ENCODE measurements around the gene PRPF18.
"Not testable (repeated sequence)": the region's sequence is repeated elsewhere in the genome, so short reads cannot be mapped to it uniquely, and the experiment has no call there.

PRPF18 gene, protein sequence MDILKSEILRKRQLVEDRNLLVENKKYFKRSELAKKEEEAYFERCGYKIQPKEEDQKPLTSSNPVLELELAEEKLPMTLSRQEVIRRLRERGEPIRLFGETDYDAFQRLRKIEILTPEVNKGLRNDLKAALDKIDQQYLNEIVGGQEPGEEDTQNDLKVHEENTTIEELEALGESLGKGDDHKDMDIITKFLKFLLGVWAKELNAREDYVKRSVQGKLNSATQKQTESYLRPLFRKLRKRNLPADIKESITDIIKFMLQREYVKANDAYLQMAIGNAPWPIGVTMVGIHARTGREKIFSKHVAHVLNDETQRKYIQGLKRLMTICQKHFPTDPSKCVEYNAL
- 51.1 to 62.4 reads per million in 2 donors for total RNA-seq

DNA sequence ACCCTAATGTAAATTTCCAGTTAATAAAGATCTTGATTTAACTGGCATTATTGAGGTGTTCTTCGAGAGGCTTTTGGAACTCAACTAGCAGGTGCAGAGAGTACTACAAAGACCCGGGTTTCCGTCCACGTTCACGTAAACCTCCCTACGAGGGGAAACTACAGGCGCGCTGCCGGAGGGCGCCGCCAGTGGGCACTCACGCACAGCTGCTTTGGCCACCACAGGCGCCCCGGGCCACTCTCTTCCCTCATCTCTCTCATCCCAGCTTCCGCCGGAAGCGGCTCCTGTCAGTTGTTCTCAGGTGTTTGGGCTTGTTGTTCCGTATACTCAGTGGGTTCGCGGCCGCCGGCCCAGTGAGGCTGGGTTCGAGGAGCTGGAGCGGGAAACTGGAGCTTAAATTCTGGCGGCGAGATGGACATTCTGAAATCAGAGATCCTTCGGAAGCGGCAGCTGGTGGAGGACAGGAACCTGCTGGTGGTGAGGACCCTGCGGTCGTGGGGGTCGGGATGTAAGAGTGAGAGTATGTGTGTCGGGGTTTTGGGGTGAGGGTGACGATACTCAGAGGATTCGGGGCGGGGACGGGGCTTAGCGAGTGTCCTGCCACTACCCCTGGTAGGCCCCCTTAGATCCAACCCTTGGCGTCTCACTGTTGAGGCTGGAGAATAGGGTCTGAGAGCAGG lies at the start of gene PRPF18:
Gene PRPF18, plus strand, starts transcription at position 290 of the 680 bp plus-strand sequence. Its CDS starts 122 bp downstream, at position 412.
- peak; percentile 79 to 97 (median 89) for DNase-seq

DNA sequence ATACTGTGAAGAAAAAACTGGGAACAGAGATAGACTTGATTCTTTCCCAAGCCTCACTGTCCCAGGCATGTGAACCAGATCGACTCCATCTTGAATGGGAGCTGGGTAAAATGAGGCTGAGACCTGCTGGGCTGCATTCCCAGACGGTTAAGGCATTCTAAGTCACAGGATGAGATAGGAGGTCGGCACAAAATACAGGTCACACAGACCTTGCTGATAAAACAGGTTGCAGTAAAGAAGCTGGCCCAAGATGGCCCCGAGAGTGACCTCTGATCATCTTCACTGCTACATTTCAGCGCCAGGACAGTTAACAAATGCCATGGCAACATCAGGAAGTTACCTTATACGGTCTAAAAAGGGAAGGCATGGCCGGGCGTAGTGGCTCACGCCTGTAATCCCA lies 48.8 kb upstream of the PRPF18 start:
- not testable (repeated sequence) for DNase-seq

DNA sequence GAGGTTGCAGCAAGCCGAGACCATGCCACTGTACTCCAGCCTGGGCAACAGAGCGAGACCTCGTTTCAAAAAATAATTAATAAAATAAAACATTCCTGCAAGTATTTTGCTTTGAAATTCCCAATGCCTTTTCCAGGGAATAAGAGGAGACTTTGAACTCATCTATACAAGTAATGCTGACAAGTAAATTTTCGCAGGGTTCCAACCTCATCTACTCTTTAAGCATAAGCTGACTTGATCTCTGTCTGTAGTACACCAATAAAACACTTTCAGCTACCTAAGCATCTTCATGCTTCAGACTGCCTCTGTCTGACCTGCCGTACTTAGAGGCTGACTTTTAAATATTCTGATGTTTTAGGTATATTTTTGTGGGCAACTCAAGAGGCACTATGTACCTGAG lies 44.2 kb upstream of the PRPF18 start:
- DNase-seq = no peak

DNA sequence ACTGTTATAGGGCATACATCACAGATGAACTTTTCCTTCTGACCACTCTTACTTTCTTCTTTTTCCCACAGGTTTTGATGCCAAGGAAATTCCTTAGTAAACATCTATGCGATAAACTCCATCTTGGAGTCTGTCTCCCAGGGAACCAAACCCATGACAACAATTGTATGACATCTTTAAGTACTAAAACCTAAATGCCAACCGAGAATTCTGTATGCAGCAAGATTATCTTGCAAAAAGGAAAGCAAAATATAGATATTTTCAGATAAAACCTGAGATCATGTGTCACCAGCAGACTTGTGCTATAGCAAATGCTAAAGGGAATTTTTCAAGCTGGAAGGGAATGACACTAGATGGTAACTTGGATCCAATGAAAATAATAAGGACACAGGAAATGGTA lies 36.0 kb upstream of the PRPF18 start:
- DNase-seq = no peak

DNA sequence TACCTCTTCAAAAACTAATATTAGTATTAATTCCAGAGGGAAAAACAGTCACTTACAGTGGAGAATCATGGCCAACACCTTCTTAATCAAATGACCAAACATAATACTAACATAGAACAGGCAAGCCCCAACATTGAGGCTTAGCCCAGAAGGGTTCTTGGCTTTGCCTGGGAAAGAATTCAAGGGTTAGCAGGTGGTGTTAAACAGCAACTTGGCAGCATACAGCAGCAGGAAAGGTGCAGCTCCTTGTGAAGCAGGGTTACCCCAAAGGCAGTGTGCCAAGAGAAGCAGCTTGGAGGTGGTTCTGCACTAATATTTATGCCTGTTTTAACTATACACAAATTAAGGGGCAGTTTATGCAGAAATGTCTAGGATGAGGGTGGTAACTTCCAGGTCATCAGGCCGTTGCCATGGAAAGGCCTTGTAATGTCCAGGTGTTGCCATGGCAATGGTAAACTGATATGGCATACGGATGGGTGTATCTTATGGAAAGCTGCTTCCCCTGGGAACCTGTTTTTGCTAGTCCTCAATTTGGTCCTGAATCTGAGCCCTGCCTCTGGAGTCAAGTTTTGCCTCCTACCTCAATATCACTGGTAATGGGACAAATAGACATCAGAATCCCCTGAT lies 30.8 kb upstream of the PRPF18 start:
- no peak for DNase-seq

DNA sequence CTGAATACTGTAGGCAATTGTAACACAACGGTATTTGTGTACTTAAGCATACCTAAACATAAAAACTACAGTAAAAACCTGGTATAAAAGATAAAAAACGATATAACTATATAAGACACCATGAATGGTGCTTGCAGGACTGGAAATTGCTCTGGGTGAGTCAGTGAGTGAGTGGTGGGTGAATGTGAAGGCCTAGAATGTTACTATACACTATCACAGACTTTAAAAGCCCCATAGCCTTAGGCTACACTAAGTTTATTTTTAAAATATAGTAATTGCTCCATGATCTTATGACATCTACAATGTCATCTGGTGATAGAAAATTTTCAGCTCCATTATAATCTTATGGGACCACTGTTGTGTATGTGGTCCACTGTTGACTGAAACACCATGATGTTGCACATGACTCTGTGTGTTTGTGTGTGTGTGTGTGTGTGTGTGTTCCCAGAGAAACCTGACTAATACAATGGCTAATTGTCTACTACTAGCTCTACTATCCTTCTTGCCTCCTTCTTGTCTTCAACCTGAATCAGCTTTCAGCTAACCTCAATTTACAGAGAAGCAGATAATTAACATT lies 27.6 kb upstream of the PRPF18 start:
- no peak for DNase-seq

DNA sequence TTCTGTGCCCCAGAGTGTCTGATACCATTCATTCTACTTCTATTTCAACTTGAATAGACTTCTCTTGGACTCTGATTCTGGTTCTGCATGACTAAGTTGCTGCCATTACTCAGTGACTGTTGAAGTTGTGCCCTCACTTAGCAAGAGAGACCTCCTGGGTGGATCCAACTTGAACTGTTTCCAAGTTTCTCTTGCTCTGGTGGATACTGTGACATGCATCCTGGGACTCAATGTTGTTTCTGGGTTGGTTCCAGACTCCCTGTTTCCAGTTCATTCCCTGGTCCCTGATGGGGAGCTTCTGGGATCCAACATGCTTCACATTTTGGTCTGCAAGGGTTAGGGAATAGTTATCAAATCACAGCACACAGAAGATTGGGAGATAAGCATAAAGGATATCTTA lies 26.2 kb upstream of the PRPF18 start:
- DNase-seq = no peak

DNA sequence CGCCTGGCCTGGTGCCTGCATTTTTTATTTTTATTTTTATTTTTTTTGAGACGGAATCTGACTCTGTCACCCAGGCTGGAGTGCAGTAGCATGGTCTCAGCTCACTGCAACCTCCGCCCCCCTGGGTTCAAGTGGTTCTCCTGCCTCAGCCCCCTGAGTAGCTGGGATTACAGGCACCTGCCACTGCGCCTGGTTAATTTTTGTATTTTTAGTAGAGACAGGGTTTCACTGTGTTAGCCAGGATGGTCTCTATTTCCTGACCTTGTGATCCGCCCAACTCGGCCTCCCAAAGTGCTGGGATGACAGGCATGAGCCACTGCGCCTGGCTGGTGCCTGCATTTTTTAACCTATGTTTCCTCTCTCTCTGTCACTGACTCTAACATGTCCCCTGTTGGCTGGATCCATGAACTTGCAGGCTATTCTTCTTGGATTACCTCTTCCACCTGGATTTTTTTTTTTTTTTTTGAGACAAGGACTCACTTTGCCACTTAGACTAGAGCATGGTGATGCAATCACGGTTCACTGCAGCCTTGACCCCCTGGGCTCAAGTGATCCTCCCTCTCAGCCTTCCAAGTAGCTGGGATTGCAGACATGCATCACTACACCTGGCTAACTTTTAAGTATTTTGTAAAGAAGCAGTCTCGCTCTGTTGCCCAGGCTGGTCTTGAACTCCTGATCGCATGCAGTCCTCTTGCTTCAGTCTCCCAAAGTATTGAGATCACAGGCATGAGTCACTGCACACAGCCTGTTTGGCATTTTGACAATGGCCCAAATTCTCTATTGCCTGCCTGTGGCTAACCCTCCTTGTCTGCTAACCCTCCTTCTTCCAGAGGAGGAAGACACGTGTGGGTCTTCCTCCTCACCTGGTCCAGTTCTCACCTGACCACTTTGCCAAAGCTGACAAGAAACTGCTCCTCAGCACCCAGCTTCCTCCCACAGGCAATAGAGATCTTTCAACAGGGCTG lies 23.0 kb upstream of the PRPF18 start:
- DNase-seq = no peak

DNA sequence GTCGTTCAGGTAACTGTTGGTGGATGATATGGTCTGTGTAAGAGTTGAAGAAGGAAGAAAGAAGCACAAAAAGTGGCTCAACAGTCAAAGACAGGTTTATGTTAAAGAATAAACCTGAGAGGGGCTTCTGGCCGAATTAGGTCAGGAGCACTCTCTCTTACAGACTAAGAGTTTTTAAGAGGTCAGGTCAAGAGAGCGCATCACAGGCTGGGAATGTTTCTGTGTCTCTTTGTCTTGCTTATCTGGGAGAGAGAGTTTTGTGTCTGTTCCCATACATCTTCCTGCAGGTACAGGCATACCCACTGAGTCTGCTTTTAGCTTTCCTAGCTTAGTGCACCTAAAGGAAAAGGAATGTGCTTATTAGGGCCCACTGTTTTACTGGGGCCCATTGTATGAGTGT lies 22.2 kb upstream of the PRPF18 start:
- DNase-seq = no peak

DNA sequence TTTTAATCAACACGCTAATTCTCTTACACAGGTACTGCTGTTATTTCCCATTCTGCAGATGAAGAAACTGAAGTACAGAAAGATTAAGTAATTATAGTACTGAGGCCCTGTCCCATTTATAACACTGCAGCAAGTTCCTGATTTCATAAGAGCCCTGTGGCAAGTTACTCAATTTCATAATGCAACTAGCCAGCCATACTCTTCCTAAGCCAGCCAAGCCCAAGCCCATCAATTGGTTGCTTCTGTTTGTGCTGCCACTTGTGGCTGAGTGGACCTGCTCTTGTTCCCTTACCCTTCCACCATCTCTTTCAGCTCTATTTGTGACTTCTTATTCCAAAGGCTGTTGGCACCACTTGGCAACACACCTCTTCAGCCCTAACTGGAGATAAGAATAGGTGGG lies 19.7 kb upstream of the PRPF18 start:
- DNase-seq = no peak

DNA sequence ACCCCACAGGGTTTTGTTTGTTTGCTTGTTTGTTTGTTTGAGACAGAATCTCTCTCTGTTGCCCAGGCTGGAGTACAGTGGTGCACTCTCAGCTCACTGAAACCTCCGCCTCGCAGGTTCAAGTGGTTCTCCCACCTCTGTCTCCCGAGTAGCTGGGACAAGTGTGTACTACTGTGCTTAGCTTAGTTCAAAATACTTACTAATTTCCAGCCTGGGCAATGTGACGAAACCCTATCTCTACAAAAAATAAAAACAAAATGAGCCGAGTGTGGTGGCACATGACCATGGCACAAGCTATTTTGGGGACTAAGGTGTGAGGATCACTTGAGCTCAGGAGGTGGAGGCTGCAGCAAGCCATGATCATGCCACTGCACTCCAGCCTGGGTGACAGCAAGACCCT lies 15.2 kb upstream of the PRPF18 start:
- DNase-seq = no peak

DNA sequence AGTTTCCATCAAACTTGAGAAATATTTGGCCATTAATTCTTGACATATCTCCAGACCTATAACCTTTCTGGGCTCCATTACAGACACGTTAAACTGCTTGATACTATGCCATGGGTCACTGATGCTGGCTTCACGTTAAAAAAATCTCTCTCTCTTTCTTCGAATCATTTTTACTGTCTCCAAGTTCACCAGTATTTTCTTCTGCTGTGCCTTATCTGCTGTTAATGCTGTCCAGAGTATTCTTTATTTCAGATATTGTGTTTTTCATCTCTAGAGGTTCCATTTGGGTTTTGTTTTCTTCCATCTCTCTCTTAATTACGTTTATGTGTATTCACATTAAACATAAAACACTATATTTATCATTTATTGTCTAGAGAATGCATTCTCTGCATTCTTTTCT lies 12.8 kb upstream of the PRPF18 start:
- no peak for DNase-seq

DNA sequence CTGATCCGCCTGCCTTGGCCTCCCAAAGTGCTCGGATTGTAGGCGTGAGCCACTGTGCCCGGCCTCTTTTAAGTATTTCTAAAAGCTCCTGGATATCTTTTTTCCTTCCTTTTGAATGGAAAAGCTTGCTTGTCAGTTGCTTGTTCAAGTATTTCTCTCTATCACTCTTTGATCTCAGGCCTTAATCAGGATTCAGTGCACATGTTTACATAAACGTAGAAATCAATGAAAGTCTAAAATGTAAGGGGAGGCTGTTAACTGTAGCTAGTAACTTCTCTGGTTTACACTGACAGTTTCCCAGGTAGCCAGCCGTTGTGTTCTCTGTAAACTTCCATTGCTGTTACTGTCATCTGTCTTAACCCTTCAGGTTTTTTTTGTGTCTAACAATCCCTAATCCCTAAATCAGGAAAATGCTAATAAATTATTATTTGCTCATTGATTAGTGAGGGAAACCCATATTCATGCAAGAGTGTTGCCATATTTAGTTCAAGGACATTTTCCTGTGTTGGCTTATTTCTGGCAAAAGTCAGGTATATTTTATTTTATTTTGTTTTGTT lies 1.5 kb upstream of the PRPF18 start:
- DNase-seq = no peak

DNA sequence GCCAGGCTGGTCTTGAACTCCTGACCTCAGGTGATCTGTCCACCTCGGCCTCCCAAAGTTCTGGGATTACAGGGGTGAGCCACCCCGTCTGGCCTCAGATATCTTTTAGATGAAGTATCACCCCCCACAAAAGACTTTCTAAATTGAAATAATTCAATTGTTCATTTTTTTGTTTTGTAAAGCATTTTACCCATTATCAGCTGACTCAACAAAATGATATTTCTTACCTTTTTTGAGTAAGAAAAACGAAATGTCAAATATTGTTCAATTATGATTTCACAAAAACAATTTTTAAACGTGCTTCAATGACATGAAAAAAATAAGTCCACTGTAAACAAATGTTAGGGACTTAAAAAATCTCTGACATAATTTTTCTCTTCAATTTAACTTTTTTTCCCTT lies 822 bp upstream of the PRPF18 start:
- no peak for DNase-seq

DNA sequence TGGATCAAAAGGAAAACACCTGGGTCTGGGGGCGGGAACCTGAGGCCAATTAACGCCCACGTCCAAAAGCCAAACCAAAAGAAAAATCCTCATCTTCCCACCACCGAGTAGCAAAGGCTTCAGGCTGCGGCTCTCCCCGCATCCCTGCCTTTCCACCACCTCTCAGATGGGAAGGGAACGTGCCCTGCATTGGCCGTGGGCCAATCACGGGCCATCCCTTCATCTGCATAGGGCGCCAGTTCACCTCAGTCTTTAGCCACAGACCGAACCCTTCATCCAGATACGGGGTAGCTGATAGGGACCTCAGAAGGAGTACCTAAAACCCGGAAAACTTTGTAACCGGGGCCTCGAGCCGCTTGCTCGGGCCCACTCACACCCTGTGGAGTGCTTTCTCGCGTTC lies 626 bp downstream of the PRPF18 start:
- peak in 1 of 5 experiments; percentile 19 for DNase-seq

DNA sequence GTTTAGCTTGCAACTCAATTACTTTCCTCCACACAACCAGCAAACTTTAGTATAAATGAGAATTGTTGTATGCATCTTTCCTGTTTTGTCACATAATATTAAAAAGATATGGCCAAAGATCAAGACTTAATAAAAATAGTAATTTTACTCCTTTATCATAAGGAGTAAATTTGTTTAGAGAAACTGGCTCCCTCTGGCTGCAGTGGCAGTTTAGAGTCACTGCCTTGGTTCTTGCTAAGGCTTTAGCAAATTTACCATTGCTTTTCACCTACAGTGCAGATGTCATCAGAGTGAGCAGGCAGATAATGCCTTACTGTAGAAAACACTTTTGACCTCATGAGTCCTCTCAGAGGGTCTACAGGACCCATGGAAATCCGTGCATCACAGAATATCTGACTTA lies 2.6 kb downstream of the PRPF18 start:
- DNase-seq = no peak

DNA sequence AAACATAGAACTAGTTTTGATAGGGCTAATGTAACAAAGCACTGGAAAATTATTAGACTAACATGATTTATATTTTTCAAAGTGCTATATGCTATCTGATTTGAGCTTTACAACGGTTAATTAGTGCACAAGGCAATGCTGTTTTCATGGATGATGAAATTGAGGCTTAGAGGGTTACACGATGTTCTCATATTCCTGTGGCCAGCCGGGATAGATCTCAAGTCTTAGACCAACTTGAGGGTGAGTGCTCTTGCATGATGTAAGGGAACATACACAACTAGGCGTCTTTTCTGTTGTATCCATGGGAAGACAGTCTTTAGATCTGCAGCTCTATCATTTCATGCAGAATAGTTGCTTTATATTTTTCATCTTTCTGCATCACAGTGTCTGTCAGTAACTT lies 4.1 kb downstream of the PRPF18 start:
- DNase-seq = no peak

DNA sequence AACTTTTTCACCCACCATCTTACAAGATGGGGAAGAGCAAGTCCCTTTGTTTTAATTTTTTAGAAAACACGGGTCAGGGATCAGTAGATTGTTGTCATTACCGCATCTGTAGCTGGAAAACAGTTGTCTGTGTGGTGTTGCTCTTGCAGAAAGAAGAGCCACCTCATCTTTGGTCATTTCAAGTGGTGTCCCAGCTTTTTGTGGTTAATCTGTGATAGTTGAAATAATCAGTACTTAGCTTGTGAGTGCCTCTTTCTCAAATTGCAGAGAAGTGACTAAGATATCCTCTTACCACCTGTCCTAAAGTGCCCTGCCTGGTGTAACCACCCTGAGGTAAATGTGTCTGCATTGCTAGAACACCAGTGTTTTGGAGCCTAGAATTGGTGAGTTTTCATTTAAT lies 5.5 kb downstream of the PRPF18 start:
- DNase-seq = no peak

DNA sequence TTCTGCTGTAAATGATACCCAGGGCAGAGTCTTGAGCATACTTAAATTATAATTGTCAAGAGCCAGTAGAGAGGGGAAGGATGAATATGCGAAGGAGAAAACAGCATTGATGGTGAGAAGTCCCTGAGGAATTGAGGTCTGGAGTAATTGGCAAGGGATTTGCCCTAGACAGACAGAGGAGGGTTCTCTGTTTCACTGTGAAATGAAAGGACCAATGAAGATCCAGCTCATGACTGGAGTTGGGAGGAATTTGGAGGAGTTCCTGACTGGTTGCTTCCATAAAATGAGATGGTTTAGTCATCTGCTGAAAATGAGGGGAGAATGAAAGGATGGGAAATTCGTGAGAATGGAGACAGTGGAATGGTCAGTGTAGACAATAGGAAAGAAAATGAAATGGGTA lies 6.8 kb downstream of the PRPF18 start:
- no peak for DNase-seq

DNA sequence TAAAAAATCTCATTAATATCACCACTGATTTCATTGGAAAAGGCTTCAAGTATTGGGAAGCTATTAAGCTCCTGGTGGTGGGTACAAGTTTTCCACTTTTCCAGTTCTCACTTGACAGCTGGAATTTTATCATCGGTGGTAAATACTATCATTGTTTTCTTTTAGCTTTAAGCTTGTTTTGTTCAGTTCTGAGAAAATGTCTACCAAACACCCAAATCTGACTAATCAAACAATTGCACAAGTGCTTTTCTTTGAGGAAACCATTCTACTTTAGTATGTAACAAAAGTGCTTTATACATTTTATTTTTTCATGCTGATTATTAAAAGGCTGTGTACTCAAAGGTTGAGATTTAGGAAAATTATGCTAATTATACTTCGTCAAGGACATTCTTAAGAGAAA lies 7.9 kb downstream of the PRPF18 start:
- no peak for DNase-seq

DNA sequence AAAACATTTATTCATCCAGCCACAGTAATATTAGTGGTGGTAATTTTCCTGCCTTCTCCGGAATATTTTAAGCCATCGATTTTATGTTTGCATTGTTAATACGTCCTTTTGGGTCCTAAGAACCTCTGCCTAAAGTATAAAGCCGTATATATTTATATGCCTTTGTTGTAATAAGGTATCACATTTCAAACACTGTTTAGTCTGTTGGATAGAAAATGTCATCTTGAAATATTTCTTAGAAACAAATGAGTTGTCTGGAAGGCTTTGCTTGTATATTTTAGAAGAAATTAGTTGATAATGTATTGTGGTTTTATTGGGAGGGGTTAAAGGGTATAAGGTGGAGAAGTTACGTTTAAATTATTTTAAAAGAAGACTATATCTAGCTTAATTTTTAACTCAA lies 11.1 kb downstream of the PRPF18 start:
- no peak for DNase-seq

Data from T-helper 2 cell (primary cell).